DND-41 (cell line): ENCODE measurements around the gene MICAL3.
"Not testable (repeated sequence)": the region's sequence is repeated elsewhere in the genome, so short reads cannot be mapped to it uniquely, and the experiment has no call there.

ENCODE experiments used
- ATAC-seq: fragments of 200-7000 bp; cut with Tn5 transposase; 3 replicates; pipeline ENCODE4 v1.9.1; 2021; ENCODE audit warnings: low read depth; ENCODE audit not compliant: insufficient read depth
- DNase-seq: peaks from one replicate; pipeline ENCODE4 v3.0.0-alpha.2; 2020
- H2AFZ ChIP-seq: 2 replicates; pipeline ENCODE4 v1.6.0; 2012; ENCODE audit warnings: low read depth, low read length
- H3K27ac ChIP-seq: 2 replicates; pipeline ENCODE4 v1.5.1; 2012; ENCODE audit warnings: low read length, inconsistent platforms
- H3K27me3 ChIP-seq: fragments of 200-600 bp; sonication (generic); 2 replicates; pipeline ENCODE4 v1.6.0; 2012; ENCODE audit warnings: low read length, mild to moderate bottlenecking, inconsistent platforms; ENCODE audit not compliant: insufficient read depth, poor library complexity
- H3K36me3 ChIP-seq: 2 replicates; pipeline ENCODE4 v1.5.1; 2012; ENCODE audit warnings: low read length, inconsistent platforms; ENCODE audit not compliant: insufficient read depth
- H3K4me1 ChIP-seq: 2 replicates; pipeline ENCODE4 v1.5.1; 2012; ENCODE audit warnings: mild to moderate bottlenecking, low read length; ENCODE audit not compliant: insufficient read depth
- H3K4me2 ChIP-seq: 2 replicates; pipeline ENCODE4 v1.6.0; 2012; ENCODE audit warnings: mild to moderate bottlenecking, moderate library complexity, low read length, inconsistent platforms; ENCODE audit not compliant: insufficient read depth
- H3K4me3 ChIP-seq, 2 experiments: fragments of 200-600 bp in 1 of 2; shearing (Covaris generic) in 1 of 2; 2 replicates each; pipeline ENCODE4 v1.5.1; 2012 to 2016; ENCODE audit warnings: inconsistent platforms in 2 of 2, low read length in 2 of 2, mild to moderate bottlenecking in 2 of 2, low read depth in 1 of 2, moderate library complexity in 1 of 2
- H3K79me2 ChIP-seq: 2 replicates; pipeline ENCODE4 v1.6.0; 2012; ENCODE audit warnings: low read length, inconsistent platforms; ENCODE audit not compliant: insufficient read depth
- H3K9ac ChIP-seq: 2 replicates; pipeline ENCODE4 v1.6.0; 2012; ENCODE audit warnings: low read depth, mild to moderate bottlenecking, inconsistent platforms, low read length, moderate library complexity
- H3K9me3 ChIP-seq: 2 replicates; pipeline ENCODE4 v1.5.1; 2012; ENCODE audit warnings: low read length, moderate library complexity, mild to moderate bottlenecking, inconsistent platforms; ENCODE audit not compliant: insufficient read depth, severe bottlenecking
- H4K20me1 ChIP-seq: 2 replicates; pipeline ENCODE4 v1.6.0; 2012; ENCODE audit warnings: low read length; ENCODE audit not compliant: insufficient read depth
- EZH2 ChIP-seq: IDR thresholded peaks from 3 replicates; pipeline ENCODE4 v1.6.1; 2012; ENCODE audit warnings: borderline replicate concordance, low read depth, mild to moderate bottlenecking, moderate library complexity, low read length, inconsistent platforms; ENCODE audit not compliant: severe bottlenecking
- TF ChIP-seq, protein P1 (sequence below): IDR thresholded peaks from 2 replicates; pipeline ENCODE4 v1.5.1; 2012; ENCODE audit warnings: borderline replicate concordance, low read length, moderate library complexity, mild to moderate bottlenecking; ENCODE audit not compliant: poor library complexity, severe bottlenecking; ENCODE audit errors: extremely low read depth

MICAL3 gene

DNA sequence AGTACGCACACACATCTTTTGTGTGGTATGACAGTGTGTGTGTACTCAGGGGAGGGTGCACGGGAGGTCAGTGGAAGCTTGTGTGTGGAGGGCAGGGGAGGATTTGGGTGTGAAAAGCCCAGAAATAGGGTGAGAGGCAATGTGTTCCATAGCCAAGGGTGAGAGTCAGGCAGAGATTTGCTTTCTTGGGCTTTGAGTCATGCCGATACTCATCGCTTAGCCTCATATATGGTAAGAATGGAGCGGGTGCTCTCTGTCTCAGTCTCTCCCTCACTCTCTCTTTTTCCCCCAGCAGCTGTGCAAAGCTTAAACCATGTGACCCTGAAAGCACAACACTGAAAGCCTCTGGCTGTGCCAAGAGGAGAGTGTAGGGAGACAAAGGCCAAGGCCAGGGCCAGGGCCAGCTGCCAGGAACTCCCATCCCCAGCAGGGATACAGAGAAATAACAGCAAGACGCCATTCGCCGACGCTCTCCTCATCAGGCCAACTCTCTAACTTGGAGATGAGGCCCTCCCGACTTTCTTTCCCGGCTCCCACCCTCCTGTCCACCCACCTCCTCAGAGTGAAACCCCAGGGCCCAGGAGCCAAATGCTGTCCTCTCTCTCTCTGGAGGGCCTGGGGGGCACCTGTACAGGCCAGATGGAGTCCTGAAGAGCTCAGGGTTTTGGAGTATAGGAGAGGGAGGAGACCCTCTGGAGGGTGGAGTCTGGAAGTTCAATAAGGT is 20.3 kb upstream of the MICAL3 start:
- Histone ChIP-seq H3K27me3 (no peaks in the 10 kb centered on the region), H4K20me1 (no peaks in the 10 kb centered on the region), H3K27ac (no peak overlapping the region), H3K9me3 (no peaks in the 10 kb centered on the region), H3K4me3 (no peak overlapping the region), H3K4me2 (no peak overlapping the region), H3K9ac (no peak overlapping the region), H3K79me2 (no peaks in the 10 kb centered on the region), H3K36me3 (no peaks in the 10 kb centered on the region), H3K4me1 (no peaks in the 10 kb centered on the region), H2AFZ (no peak overlapping the region)
- TF ChIP-seq, protein P1, sequence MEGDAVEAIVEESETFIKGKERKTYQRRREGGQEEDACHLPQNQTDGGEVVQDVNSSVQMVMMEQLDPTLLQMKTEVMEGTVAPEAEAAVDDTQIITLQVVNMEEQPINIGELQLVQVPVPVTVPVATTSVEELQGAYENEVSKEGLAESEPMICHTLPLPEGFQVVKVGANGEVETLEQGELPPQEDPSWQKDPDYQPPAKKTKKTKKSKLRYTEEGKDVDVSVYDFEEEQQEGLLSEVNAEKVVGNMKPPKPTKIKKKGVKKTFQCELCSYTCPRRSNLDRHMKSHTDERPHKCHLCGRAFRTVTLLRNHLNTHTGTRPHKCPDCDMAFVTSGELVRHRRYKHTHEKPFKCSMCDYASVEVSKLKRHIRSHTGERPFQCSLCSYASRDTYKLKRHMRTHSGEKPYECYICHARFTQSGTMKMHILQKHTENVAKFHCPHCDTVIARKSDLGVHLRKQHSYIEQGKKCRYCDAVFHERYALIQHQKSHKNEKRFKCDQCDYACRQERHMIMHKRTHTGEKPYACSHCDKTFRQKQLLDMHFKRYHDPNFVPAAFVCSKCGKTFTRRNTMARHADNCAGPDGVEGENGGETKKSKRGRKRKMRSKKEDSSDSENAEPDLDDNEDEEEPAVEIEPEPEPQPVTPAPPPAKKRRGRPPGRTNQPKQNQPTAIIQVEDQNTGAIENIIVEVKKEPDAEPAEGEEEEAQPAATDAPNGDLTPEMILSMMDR, result no peak
- no peak for TF ChIP-seq EZH2
- DNase-seq (no peak), ATAC-seq (no peak)

DNA sequence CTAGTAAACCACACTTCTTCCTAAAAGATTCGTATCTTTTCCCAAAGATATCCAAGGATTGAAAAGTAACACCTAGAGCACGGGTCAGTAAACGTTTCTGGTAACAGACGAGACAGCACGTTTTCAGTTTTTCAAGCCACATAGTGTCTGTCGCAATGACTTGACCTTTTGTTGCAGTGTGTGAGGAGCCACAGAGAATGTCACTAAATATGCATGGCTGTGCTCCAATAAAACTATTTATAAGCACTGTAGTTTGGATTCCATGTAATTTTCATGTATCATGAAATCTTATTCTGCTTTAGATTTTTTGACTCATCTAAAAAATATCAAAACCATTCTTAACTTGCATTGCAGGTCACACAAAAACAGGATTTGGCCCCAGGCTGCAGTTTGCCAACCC is 18.3 kb upstream of the MICAL3 start:
- no peak for DNase-seq

DNA sequence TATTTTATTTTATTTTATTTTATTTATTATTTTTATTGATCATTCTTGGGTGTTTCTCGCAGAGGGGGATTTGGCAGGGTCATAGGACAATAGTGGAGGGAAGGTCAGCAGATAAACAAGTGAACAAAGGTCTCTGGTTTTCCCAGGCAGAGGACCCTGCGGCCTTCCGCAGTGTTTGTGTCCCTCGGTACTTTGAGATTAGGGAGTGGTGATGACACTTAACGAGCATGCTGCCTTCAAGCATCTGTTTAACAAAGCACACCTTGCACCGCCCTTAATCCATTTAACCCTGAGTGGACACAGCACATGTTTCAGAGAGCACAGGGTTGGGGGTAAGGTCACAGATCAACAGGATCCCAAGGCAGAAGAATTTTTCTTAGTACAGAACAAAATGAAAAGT is 16.5 kb upstream of the MICAL3 start:
- not testable (repeated sequence) for H3K9me3 ChIP-seq, H4K20me1 ChIP-seq, H3K79me2 ChIP-seq, H3K4me3 ChIP-seq, H3K4me2 ChIP-seq, H2AFZ ChIP-seq, DNase-seq, H3K4me1 ChIP-seq, ATAC-seq, H3K9ac ChIP-seq, H3K27me3 ChIP-seq, H3K36me3 ChIP-seq, H3K27ac ChIP-seq

More for the DNA sequence above, 18.3 kb upstream of the MICAL3 start:
- Histone ChIP-seq H3K4me3 (no peak overlapping the region), H2AFZ (no peak overlapping the region), H3K79me2 (no peaks in the 10 kb centered on the region), H3K27me3 (no peaks in the 10 kb centered on the region), H3K9ac (no peak overlapping the region), H3K9me3 (no peaks in the 10 kb centered on the region), H3K27ac (no peak overlapping the region), H3K4me2 (no peak overlapping the region), H3K4me1 (no peaks in the 10 kb centered on the region), H3K36me3 (no peaks in the 10 kb centered on the region), H4K20me1 (no peaks in the 10 kb centered on the region)
- no peak for ATAC-seq
- no peak for TF ChIP-seq EZH2
- TF ChIP-seq, protein P1, result no peak

DNA sequence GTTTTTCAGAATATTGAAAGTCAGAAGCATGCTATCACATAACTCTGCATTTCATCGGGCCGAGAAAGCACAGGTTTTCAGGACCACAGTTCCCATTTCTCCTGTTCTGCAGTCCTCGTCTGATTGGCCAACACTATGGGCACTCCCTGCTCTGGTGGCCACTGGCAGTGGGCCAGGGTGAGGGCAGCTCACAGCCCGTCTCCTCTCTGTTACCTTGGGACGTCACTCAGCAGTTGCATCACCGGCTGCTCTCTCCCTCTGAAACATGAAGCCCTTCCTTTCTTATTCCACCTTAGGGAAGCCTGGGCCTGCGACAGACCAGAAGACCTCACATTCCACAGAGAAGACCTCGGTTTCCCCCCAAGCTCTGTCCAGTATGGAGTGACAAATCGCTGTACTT is 11.4 kb upstream of the MICAL3 start:
- ATAC-seq (no peak), DNase-seq (no peak)
- Histone ChIP-seq H3K27ac (no peak overlapping the region), H2AFZ (no peak overlapping the region), H3K4me3 (no peak overlapping the region), H3K4me1 (no peaks in the 10 kb centered on the region), H3K27me3 (no peaks in the 10 kb centered on the region), H3K4me2 (no peak overlapping the region), H3K9ac (no peak overlapping the region), H4K20me1 (no peaks in the 10 kb centered on the region), H3K36me3 (no peaks in the 10 kb centered on the region), H3K79me2 (no peaks in the 10 kb centered on the region), H3K9me3 (no peaks in the 10 kb centered on the region)
- TF ChIP-seq, protein P1, result no peak
- no peak for TF ChIP-seq EZH2
